ENCODE results near the gene CHERP.

DNA sequence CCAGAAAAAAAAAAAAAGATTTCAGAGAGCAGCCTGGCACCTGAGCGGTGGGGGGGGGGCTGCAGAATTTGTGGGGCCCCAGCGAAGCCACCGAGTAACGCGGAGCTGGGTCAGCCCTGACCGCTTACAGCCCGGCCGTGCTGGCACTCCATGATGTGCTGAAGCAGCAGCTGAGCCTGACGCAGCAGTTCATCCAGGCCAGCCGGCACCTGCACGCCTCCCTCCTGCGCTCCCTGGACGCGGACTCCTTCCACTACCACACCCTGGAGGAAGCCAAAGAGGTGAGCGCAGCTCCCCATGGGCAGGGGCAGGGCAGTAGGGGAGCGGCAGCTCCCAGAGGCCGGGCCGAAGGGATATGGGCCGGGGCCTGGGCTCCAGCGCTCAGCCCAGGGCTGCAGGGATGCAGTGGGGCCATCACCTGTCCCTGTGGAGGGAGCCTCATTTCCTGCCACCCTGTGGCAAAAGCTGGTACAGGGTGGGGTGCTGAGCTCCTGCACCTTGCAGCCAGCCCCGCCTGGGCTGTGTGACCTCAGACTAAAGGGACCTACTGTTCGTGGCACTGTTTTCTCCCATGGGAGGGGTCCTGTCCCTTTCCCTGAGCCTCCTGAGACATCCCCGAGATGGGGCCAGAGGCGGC is 27.7 kb downstream of the CHERP start:
- TF ChIP-seq HDAC2 (IDR thresholded peaks at IDR 0.05) (no peak), MYC (IDR thresholded peaks at IDR 0.05; ENCODE audit: borderline replicate concordance, low read length) (no peak), CBX8 (IDR thresholded peaks at IDR 0.05) (no peak), EP300 (IDR thresholded peaks at IDR 0.05) (no peak), MAFK (IDR thresholded peaks at IDR 0.05; ENCODE audit: partially characterized antibody) (no peak), POLR2A (IDR thresholded peaks at IDR 0.05; ENCODE audit: low read length) (no peak), ESRRA (IDR thresholded peaks at IDR 0.05; ENCODE audit: borderline replicate concordance, low read length) (no peak), JUN (IDR thresholded peaks at IDR 0.05) (no peak)
- TF ChIP-seq, protein P1, sequence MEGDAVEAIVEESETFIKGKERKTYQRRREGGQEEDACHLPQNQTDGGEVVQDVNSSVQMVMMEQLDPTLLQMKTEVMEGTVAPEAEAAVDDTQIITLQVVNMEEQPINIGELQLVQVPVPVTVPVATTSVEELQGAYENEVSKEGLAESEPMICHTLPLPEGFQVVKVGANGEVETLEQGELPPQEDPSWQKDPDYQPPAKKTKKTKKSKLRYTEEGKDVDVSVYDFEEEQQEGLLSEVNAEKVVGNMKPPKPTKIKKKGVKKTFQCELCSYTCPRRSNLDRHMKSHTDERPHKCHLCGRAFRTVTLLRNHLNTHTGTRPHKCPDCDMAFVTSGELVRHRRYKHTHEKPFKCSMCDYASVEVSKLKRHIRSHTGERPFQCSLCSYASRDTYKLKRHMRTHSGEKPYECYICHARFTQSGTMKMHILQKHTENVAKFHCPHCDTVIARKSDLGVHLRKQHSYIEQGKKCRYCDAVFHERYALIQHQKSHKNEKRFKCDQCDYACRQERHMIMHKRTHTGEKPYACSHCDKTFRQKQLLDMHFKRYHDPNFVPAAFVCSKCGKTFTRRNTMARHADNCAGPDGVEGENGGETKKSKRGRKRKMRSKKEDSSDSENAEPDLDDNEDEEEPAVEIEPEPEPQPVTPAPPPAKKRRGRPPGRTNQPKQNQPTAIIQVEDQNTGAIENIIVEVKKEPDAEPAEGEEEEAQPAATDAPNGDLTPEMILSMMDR (IDR thresholded peaks at IDR 0.05) = no peak
- TF ChIP-seq, protein P2, sequence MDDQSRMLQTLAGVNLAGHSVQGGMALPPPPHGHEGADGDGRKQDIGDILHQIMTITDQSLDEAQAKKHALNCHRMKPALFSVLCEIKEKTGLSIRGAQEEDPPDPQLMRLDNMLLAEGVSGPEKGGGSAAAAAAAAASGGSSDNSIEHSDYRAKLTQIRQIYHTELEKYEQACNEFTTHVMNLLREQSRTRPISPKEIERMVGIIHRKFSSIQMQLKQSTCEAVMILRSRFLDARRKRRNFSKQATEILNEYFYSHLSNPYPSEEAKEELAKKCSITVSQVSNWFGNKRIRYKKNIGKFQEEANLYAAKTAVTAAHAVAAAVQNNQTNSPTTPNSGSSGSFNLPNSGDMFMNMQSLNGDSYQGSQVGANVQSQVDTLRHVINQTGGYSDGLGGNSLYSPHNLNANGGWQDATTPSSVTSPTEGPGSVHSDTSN (IDR thresholded peaks at IDR 0.05) = no peak
- TF ChIP-seq, protein P3, sequence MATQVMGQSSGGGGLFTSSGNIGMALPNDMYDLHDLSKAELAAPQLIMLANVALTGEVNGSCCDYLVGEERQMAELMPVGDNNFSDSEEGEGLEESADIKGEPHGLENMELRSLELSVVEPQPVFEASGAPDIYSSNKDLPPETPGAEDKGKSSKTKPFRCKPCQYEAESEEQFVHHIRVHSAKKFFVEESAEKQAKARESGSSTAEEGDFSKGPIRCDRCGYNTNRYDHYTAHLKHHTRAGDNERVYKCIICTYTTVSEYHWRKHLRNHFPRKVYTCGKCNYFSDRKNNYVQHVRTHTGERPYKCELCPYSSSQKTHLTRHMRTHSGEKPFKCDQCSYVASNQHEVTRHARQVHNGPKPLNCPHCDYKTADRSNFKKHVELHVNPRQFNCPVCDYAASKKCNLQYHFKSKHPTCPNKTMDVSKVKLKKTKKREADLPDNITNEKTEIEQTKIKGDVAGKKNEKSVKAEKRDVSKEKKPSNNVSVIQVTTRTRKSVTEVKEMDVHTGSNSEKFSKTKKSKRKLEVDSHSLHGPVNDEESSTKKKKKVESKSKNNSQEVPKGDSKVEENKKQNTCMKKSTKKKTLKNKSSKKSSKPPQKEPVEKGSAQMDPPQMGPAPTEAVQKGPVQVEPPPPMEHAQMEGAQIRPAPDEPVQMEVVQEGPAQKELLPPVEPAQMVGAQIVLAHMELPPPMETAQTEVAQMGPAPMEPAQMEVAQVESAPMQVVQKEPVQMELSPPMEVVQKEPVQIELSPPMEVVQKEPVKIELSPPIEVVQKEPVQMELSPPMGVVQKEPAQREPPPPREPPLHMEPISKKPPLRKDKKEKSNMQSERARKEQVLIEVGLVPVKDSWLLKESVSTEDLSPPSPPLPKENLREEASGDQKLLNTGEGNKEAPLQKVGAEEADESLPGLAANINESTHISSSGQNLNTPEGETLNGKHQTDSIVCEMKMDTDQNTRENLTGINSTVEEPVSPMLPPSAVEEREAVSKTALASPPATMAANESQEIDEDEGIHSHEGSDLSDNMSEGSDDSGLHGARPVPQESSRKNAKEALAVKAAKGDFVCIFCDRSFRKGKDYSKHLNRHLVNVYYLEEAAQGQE (IDR thresholded peaks at IDR 0.05) = no peak
